A549 (cell line): ENCODE data around the gene MPZL2. TPM values are rescaled to one million over a fixed set of nuclear protein-coding genes. Genes with fewer than 3 reads are reported as not detected.

Experiments
- ATAC-seq, 2 experiments: fragments of 200-7000 bp in 1 of 2; fragments of >200 bp in 1 of 2; cut with Nextera tagmentation in 1 of 2; cut with Tn5 transposase in 1 of 2; 3 replicates each; pipeline versions ENCODE4 v1.8.0 to v1.9.1; 2018 to 2020; ENCODE audit warnings: mild to moderate bottlenecking in 1 of 2, moderate library complexity in 1 of 2
- CTCF ChIA-PET: fragments of 300-600 bp; sonication (Branson Sonifier 250); formaldehyde crosslinking; extraction: SDS; loops from one replicate; lab custom pipeline; 2021; ENCODE audit warnings: antibody characterized with exemption, inconsistent platforms; lab: Yijun Ruan, JAX
- POLR2A ChIA-PET: fragments of 350-600 bp; formaldehyde crosslinking; extraction: SDS; loops from one replicate; lab custom pipeline; 2021; ENCODE audit warnings: antibody characterized with exemption, inconsistent platforms; lab: Yijun Ruan, JAX
- DNase-seq, 2 experiments: peaks; one replicate each; pipeline versions ENCODE4 v3.0.0 to v3.0.0-alpha.2; 2011 to 2016; ENCODE audit warnings: low read depth in 1 of 2, low spot score in 1 of 2
- FAIRE-seq: peaks from 2 replicates; lab custom pipeline; 2011; peaks lifted over from hg19 to GRCh38; lab: Jason Lieb, UNC
- H3K27ac ChIP-seq, 2 experiments: fragments of >200 bp; sonication (Bioruptor Twin); formaldehyde crosslinking; 3 replicates each; pipeline ENCODE4 v1.5.1; 2016 to 2017
- H3K4me1 ChIP-seq: fragments of >200 bp; sonication (Bioruptor Twin); formaldehyde crosslinking; 3 replicates; pipeline ENCODE4 v1.6.1; 2016
- H3K4me2 ChIP-seq: fragments of >200 bp; sonication (Bioruptor Twin); formaldehyde crosslinking; 3 replicates; pipeline ENCODE4 v1.6.1; 2016
- H3K4me3 ChIP-seq: fragments of >200 bp; sonication (Bioruptor Twin); formaldehyde crosslinking; 3 replicates; pipeline ENCODE4 v1.5.1; 2016
- H3K9me3 ChIP-seq: fragments of >200 bp; sonication (Bioruptor Twin); formaldehyde crosslinking; 3 replicates; pipeline ENCODE4 v1.6.1; 2016
- BHLHE40 ChIP-seq: IDR thresholded peaks from 2 replicates; pipeline ENCODE4 v1.6.1; 2012; ENCODE audit warnings: low read depth, low read length, inconsistent platforms
- CBX8 ChIP-seq: fragments of 200-600 bp; sonication (generic); IDR thresholded peaks from 2 replicates; pipeline ENCODE4 v1.6.1; 2016
- ESRRA ChIP-seq: fragments of 150-350 bp; IDR thresholded peaks from 2 replicates; pipeline ENCODE4 v1.6.1; 2014; ENCODE audit warnings: mild to moderate bottlenecking, low read length, borderline replicate concordance
- FOXS1 ChIP-seq: fragments of 250-450 bp; sonication (Bioruptor Pico); IDR thresholded peaks from 2 replicates; pipeline ENCODE4 v1.5.0; 2020; ENCODE audit warnings: mild to moderate bottlenecking, moderate library complexity
- GATA3 ChIP-seq: IDR thresholded peaks from 2 replicates; pipeline ENCODE4 v1.6.1; 2012; ENCODE audit warnings: borderline replicate concordance
- HOXA7 ChIP-seq: fragments of 250-450 bp; sonication (Bioruptor Pico); IDR thresholded peaks from 2 replicates; pipeline ENCODE4 v1.5.0; 2020; ENCODE audit warnings: mild to moderate bottlenecking, moderate library complexity
- HOXB5 ChIP-seq: fragments of 250-450 bp; sonication (Bioruptor Pico); IDR thresholded peaks from 2 replicates; pipeline ENCODE4 v1.5.0; 2020; ENCODE audit warnings: mild to moderate bottlenecking, moderate library complexity
- JUNB ChIP-seq: fragments of >200 bp; sonication (Bioruptor Twin); formaldehyde crosslinking; IDR thresholded peaks from 2 replicates; pipeline ENCODE4 v1.6.1; 2016
- MYC ChIP-seq: IDR thresholded peaks from 2 replicates; pipeline ENCODE4 v1.6.1; 2012; ENCODE audit warnings: mild to moderate bottlenecking, inconsistent platforms, low read length, improper control_type of control experiment, borderline replicate concordance
- NFE2L2 ChIP-seq: fragments of 150-350 bp; conservative IDR thresholded peaks from 2 replicates; pipeline ENCODE4 v1.6.1; 2014; ENCODE audit warnings: low read length
- POLR2AphosphoS2 ChIP-seq: conservative IDR thresholded peaks from 2 replicates; pipeline ENCODE4 v1.6.1; 2012; ENCODE audit warnings: low read length, improper control_type of control experiment, inconsistent platforms
- RARB ChIP-seq: fragments of 250-450 bp; sonication (Bioruptor Pico); IDR thresholded peaks from 2 replicates; pipeline ENCODE4 v1.8.0; 2021; ENCODE audit warnings: mild to moderate bottlenecking, moderate library complexity
- RCOR1 ChIP-seq: fragments of 150-350 bp; IDR thresholded peaks from 2 replicates; pipeline ENCODE4 v1.6.1; 2014; ENCODE audit warnings: antibody characterized with exemption, low read length, low read depth
- TFCP2L1 ChIP-seq: fragments of 250-450 bp; sonication (Bioruptor Pico); IDR thresholded peaks from 2 replicates; pipeline ENCODE4 v1.5.0; 2021; ENCODE audit warnings: mild to moderate bottlenecking
- TP53 ChIP-seq: fragments of 250-450 bp; sonication (Bioruptor Pico); IDR thresholded peaks from 2 replicates; pipeline ENCODE4 v1.5.0; 2021; ENCODE audit warnings: mild to moderate bottlenecking, moderate library complexity
- ZFP36 ChIP-seq: fragments of 450-650 bp; IDR thresholded peaks from 2 replicates; pipeline ENCODE4 v1.6.1; 2014; ENCODE audit warnings: borderline replicate concordance; ENCODE audit not compliant: partially characterized antibody
- WGBS: methylation state at CpG from one replicate; pipeline ENCODE4 v1.1.6; 2017; ENCODE audit errors: missing lambda C conversion rate; 5-methylcytosine and 5-hydroxymethylcytosine counted together
- polyA plus RNA-seq, 4 experiments: library from polyadenylated mRNA; depleted of rRNA in 3 of 4; stranded (reverse); fragments of >200 nt; fragmentation: RNase III in 1 of 4; extraction: RNeasy Plus Mini Kit Qiagen cat#74134 plus additional on column Dnase treatment in 1 of 4; gene quantifications; 2 replicates in 3 of 4; 3 replicates in 1 of 4; pipeline ENCODE4 v1.2.3, GENCODE V29; 2011 to 2017
- TF ChIP-seq, protein P1 (sequence below): fragments of 250-450 bp; sonication (Bioruptor Pico); IDR thresholded peaks from 2 replicates; pipeline ENCODE4 v1.5.0; 2020; ENCODE audit warnings: low read depth, mild to moderate bottlenecking, moderate library complexity
- TF ChIP-seq, protein P2 (sequence below): IDR thresholded peaks from 2 replicates; pipeline ENCODE4 v1.6.1; 2012
- TF ChIP-seq, protein P3 (sequence below): fragments of >200 bp; sonication (Bioruptor Twin); formaldehyde crosslinking; IDR thresholded peaks from 2 replicates; pipeline ENCODE4 v1.6.1; 2016
- TF ChIP-seq, protein P4 (sequence below): IDR thresholded peaks from 2 replicates; pipeline ENCODE4 v1.6.1; 2012; ENCODE audit warnings: low read depth, borderline replicate concordance
- TF ChIP-seq, protein P5 (sequence below): fragments of >200 bp; sonication (Bioruptor Twin); formaldehyde crosslinking; IDR thresholded peaks from 3 replicates; pipeline ENCODE4 v1.5.1; 2016

MPZL2 gene
- polyA plus RNA-seq, 2 of the 4 experiments (the other 2 are of a cell fraction) = 0.14 TPM; not detected in 1

DNA sequence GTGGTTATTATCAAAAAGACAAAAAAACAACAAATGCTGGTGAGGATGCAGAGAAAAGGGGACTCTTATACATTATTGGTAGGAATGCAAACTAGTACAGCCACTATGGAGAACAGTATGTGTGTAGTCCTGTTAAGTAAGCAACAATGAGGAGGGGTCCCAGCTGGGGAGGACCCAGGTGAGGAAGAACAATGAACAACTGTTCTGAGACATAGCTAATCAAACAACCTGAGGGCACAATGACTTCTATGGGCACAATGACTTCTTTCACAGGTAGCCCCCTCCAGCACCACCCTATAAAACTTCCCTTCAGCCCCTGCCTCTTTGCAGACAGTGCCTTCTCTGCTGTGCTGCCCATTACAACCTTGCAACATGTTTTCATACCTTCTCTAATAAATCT lies 44.9 kb downstream of the MPZL2 start:
- H3K4me2 ChIP-seq = no peak overlapping the region
- H3K27ac ChIP-seq = no peak overlapping the region
- no peaks in the 10 kb centered on the region for H3K4me1 ChIP-seq
- no peak for TF ChIP-seq NFE2L2
- TF ChIP-seq, protein P1, sequence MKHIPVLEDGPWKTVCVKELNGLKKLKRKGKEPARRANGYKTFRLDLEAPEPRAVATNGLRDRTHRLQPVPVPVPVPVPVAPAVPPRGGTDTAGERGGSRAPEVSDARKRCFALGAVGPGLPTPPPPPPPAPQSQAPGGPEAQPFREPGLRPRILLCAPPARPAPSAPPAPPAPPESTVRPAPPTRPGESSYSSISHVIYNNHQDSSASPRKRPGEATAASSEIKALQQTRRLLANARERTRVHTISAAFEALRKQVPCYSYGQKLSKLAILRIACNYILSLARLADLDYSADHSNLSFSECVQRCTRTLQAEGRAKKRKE (CRISPR knock-in tag) = no peak
- TF ChIP-seq, protein P2, sequence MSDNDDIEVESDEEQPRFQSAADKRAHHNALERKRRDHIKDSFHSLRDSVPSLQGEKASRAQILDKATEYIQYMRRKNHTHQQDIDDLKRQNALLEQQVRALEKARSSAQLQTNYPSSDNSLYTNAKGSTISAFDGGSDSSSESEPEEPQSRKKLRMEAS = no peak
- TF ChIP-seq, protein P3, sequence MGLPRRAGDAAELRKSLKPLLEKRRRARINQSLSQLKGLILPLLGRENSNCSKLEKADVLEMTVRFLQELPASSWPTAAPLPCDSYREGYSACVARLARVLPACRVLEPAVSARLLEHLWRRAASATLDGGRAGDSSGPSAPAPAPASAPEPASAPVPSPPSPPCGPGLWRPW = no peak
- TF ChIP-seq MYC = no peak
- no peak for TF ChIP-seq POLR2AphosphoS2
- ChIA-PET POLR2A (no interaction called here), CTCF (no interaction called here)
- no peak overlapping the region for H3K4me3 ChIP-seq
- no peak for FAIRE-seq
- no peaks in the 10 kb centered on the region for H3K9me3 ChIP-seq
- DNase-seq = no peak
- ATAC-seq = no peak

DNA sequence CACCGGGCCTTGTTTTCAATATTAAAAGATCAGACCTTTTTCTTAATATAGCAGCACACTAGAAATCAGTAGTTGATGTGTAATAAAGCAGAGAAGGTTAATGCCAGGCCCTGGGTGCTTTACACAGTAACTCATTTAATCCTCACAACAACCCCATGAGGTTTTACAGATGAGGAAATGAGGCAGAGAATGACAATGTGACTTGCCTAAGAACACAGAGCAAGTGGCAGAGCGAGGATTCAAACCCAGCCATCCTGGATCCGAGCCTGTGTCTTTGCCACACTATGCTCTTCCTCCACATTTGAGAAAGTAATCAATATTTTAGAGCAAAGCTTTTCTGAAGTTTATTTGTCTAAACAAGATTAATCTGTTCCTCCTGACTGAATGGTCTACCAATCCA lies 46.5 kb downstream of the MPZL2 start:
- ChIA-PET POLR2A (no interaction called here), CTCF (interaction anchor here (0.7 kb wide), 1 partner anchor 19 kb away, joined by 3 read pairs; no protein-coding TSS in a partner anchor)
- 49% methylated on average over 3 of the region's 3 CpGs for WGBS
- H3K9me3 ChIP-seq = no peaks in the 10 kb centered on the region
- H3K4me3 ChIP-seq = no peak overlapping the region
- no peak for TF ChIP-seq ESRRA
- TF ChIP-seq JUNB = no peak
- TF ChIP-seq, protein P4, sequence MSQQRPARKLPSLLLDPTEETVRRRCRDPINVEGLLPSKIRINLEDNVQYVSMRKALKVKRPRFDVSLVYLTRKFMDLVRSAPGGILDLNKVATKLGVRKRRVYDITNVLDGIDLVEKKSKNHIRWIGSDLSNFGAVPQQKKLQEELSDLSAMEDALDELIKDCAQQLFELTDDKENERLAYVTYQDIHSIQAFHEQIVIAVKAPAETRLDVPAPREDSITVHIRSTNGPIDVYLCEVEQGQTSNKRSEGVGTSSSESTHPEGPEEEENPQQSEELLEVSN = no peak
- TF ChIP-seq BHLHE40 = no peak
- no peak for TF ChIP-seq HOXA7 (CRISPR knock-in tag)
- TF ChIP-seq HOXB5 (CRISPR knock-in tag) = no peak
- no peak for TF ChIP-seq FOXS1 (CRISPR knock-in tag)
- no peak for TF ChIP-seq CBX8
- TF ChIP-seq, protein P5, sequence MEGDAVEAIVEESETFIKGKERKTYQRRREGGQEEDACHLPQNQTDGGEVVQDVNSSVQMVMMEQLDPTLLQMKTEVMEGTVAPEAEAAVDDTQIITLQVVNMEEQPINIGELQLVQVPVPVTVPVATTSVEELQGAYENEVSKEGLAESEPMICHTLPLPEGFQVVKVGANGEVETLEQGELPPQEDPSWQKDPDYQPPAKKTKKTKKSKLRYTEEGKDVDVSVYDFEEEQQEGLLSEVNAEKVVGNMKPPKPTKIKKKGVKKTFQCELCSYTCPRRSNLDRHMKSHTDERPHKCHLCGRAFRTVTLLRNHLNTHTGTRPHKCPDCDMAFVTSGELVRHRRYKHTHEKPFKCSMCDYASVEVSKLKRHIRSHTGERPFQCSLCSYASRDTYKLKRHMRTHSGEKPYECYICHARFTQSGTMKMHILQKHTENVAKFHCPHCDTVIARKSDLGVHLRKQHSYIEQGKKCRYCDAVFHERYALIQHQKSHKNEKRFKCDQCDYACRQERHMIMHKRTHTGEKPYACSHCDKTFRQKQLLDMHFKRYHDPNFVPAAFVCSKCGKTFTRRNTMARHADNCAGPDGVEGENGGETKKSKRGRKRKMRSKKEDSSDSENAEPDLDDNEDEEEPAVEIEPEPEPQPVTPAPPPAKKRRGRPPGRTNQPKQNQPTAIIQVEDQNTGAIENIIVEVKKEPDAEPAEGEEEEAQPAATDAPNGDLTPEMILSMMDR = no peak
- TF ChIP-seq ZFP36 = no peak
- no peak for TF ChIP-seq RCOR1
- TF ChIP-seq TP53 (CRISPR knock-in tag) = no peak
- TF ChIP-seq TFCP2L1 (CRISPR knock-in tag) = no peak
- TF ChIP-seq RARB (CRISPR knock-in tag) = no peak
- ATAC-seq (no peak), FAIRE-seq (no peak), DNase-seq (no peak)
- H3K27ac ChIP-seq = no peak overlapping the region
- no peaks in the 10 kb centered on the region for H3K4me1 ChIP-seq
- H3K4me2 ChIP-seq = no peak overlapping the region

DNA sequence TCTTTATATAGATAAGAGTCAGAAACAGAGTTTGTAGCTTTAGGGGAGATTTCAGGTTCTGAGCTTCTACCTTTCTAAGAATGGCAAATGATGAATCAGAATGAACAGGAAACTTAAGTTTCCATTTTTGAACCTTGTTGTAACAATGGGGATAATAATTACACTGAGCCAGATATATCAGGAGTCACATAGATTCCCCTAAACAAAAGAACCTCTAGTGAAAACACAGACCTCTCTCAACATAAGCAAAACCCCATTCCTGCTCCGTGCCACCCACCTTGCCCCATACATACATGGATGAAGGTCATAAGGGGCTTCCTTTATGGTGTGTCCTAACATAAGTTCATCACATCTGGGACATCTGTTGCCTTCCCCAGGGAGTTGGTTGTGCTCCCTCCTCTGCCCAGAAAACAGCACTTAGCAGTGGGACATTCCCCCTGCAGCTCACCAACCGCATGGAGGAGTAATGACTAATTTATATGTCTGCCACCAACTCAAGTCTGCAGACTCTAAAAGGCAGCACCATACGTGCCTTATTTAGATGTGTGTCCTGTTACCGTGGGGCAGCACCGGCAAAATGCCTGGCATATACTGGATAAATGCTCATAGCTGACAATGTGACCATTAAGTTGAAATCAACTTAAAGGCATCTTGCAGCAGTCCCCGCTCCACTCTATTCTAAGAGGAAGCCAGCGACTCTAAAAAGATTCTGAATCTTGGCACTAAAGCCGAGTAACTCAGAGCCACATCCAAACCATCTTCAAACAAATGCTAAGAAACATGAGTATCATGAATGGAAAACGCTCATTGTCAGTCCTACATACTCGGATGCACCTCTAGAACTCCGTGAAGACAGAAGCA lies 47.2 kb downstream of the MPZL2 start:
- H3K4me1 ChIP-seq = no peaks in the 10 kb centered on the region
- DNase-seq (no peak), FAIRE-seq (no peak), ATAC-seq (no peak)
- WGBS = 61% methylated on average over 11 of the region's 11 CpGs
- no peak overlapping the region for H3K4me2 ChIP-seq
- CTCF ChIA-PET = interaction anchor here (0.6 to 1.2 kb wide), 2 partner anchors 18 to 51 kb away, joined by 3 to 4 read pairs; no protein-coding TSS in a partner anchor
- H3K27ac ChIP-seq = no peak overlapping the region
- H3K4me3 ChIP-seq = no peak overlapping the region
- POLR2A ChIA-PET = no interaction called here
- TF ChIP-seq HOXA7 (CRISPR knock-in tag) (no peak), GATA3 (no peak)
- H3K9me3 ChIP-seq = no peaks in the 10 kb centered on the region
